NOMO-1 treated with dmso at 0.1 percent for 144 hours (cell line): Measurements from ENCODE around the gene GATA3.

Experiments
- DNase-seq: peaks from one replicate; lab custom pipeline; 2025; ENCODE audit not compliant: unreplicated experiment; lab: John Stamatoyannopoulos, UW

GATA3 gene

GRCh38 chr10:8088504-8088903, 34.0 kb downstream of the GATA3 start:
- no peak for DNase-seq

- no peak for DNase-seq
Observed at GRCh38 chr10:8092428-8092827, 37.9 kb downstream of the GATA3 start.

GRCh38 chr10:8095959-8096358, 41.5 kb downstream of the GATA3 start:
- no peak for DNase-seq

GRCh38 chr10:8096931-8097330, 42.4 kb downstream of the GATA3 start:
- DNase-seq = no peak

GRCh38 chr10:8100366-8100765, 45.9 kb downstream of the GATA3 start:
- DNase-seq = no peak

- DNase-seq = no peak
Observed at GRCh38 chr10:8102708-8103401, 48.4 kb downstream of the GATA3 start.

- no peak for DNase-seq
Observed at GRCh38 chr10:8103543-8103942, 49.1 kb downstream of the GATA3 start.

- no peak for DNase-seq
Observed at GRCh38 chr10:8104005-8104404, 49.5 kb downstream of the GATA3 start.

GRCh38 chr10:8104721-8105120, 50.2 kb downstream of the GATA3 start:
- no peak for DNase-seq

- DNase-seq = no peak
Observed at GRCh38 chr10:8105932-8106331, 51.4 kb downstream of the GATA3 start.

GRCh38 chr10:8112230-8112905, 57.9 kb downstream of the GATA3 start:
- DNase-seq = no peak

GRCh38 chr10:8112942-8113442, 58.5 kb downstream of the GATA3 start:
- no peak for DNase-seq

GRCh38 chr10:8113616-8114015, 59.1 kb downstream of the GATA3 start:
- no peak for DNase-seq

- no peak for DNase-seq
Observed at GRCh38 chr10:8114741-8115617, 60.5 kb downstream of the GATA3 start.

- no peak for DNase-seq
Observed at GRCh38 chr10:8115618-8115980, 61.1 kb downstream of the GATA3 start.

GRCh38 chr10:8116474-8116873, 62.0 kb downstream of the GATA3 start:
- DNase-seq = no peak

- DNase-seq = no peak
Observed at GRCh38 chr10:8116926-8117493, 62.5 kb downstream of the GATA3 start.

- DNase-seq = no peak
Observed at GRCh38 chr10:8121201-8121890, 66.9 kb downstream of the GATA3 start.

GRCh38 chr10:8122611-8123369, 68.3 kb downstream of the GATA3 start:
- no peak for DNase-seq

GRCh38 chr10:8124436-8124835, 69.9 kb downstream of the GATA3 start:
- DNase-seq = no peak
